Measurements from ENCODE around the gene IGFBP6.

Gene IGFBP6

DNA sequence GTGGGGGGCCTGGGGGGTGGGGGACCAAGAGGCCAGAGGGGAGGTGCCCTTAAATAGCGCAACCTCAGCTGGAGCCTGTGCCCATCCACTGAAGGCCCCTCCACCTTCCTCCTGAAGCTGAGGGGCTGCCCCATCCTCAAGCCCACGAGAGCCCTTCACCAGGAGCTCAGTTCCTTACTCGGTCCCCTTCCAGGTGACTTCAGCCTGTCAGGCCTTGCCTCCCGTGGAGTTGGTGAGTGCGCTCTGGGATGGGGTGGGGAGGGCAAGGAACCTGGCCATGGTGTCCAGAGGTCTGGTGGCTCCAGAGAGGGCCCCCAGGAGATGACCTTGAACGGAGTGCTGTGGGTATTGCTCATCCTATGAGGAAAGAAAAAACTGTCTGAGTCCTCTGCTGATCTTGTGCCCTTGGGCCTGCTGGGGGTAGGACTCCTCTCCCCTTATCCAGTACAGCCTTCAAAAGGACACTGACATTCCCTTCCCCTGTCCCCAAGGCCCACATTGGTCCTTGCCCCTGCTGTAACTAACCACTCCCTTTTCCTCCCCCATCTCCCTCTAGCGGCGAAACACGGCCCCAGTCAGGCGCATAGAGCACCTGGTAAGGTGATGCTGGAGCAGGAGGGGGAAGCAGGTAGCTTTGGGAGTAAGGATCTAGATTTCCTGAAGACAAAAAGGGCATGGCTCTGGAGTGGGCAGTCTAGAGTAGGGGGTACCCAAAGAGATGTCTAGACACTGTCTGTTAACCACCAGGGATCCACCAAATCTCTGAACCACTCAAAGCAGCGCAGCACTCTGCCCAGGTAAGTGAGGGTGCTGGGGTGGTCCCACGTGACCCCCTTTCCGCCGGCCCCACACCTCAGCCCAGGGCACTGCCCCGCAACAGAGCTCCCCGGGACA lies 44.0 kb upstream of the IGFBP6 start:
- TF ChIP-seq, protein P1, sequence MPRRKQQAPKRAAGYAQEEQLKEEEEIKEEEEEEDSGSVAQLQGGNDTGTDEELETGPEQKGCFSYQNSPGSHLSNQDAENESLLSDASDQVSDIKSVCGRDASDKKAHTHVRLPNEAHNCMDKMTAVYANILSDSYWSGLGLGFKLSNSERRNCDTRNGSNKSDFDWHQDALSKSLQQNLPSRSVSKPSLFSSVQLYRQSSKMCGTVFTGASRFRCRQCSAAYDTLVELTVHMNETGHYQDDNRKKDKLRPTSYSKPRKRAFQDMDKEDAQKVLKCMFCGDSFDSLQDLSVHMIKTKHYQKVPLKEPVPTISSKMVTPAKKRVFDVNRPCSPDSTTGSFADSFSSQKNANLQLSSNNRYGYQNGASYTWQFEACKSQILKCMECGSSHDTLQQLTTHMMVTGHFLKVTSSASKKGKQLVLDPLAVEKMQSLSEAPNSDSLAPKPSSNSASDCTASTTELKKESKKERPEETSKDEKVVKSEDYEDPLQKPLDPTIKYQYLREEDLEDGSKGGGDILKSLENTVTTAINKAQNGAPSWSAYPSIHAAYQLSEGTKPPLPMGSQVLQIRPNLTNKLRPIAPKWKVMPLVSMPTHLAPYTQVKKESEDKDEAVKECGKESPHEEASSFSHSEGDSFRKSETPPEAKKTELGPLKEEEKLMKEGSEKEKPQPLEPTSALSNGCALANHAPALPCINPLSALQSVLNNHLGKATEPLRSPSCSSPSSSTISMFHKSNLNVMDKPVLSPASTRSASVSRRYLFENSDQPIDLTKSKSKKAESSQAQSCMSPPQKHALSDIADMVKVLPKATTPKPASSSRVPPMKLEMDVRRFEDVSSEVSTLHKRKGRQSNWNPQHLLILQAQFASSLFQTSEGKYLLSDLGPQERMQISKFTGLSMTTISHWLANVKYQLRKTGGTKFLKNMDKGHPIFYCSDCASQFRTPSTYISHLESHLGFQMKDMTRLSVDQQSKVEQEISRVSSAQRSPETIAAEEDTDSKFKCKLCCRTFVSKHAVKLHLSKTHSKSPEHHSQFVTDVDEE (CRISPR knock-in tag; IDR thresholded peaks at IDR 0.05) = no peak
- no peak for TF ChIP-seq TOX (CRISPR knock-in tag; IDR thresholded peaks at IDR 0.05; ENCODE audit: borderline replicate concordance)
- TF ChIP-seq ZFP3 (CRISPR knock-in tag; IDR thresholded peaks at IDR 0.05) = no peak
- no peak for TF ChIP-seq OSR1 (CRISPR knock-in tag; IDR thresholded peaks at IDR 0.05)
- TF ChIP-seq, protein P2, sequence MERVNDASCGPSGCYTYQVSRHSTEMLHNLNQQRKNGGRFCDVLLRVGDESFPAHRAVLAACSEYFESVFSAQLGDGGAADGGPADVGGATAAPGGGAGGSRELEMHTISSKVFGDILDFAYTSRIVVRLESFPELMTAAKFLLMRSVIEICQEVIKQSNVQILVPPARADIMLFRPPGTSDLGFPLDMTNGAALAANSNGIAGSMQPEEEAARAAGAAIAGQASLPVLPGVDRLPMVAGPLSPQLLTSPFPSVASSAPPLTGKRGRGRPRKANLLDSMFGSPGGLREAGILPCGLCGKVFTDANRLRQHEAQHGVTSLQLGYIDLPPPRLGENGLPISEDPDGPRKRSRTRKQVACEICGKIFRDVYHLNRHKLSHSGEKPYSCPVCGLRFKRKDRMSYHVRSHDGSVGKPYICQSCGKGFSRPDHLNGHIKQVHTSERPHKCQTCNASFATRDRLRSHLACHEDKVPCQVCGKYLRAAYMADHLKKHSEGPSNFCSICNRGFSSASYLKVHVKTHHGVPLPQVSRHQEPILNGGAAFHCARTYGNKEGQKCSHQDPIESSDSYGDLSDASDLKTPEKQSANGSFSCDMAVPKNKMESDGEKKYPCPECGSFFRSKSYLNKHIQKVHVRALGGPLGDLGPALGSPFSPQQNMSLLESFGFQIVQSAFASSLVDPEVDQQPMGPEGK (CRISPR knock-in tag; IDR thresholded peaks at IDR 0.05; ENCODE audit: borderline replicate concordance) = no peak
- TF ChIP-seq BACH2 (CRISPR knock-in tag; IDR thresholded peaks at IDR 0.05; ENCODE audit: borderline replicate concordance) = no peak
- no peak for TF ChIP-seq ARNTL (CRISPR knock-in tag; IDR thresholded peaks at IDR 0.05; ENCODE audit: borderline replicate concordance, low read depth)
- no peak for TF ChIP-seq PPARA (CRISPR knock-in tag; IDR thresholded peaks at IDR 0.05; ENCODE audit: borderline replicate concordance)
- no peak for TF ChIP-seq ZNF565 (CRISPR knock-in tag; conservative IDR thresholded peaks at IDR 0.05; ENCODE audit: low read depth)
- no peak for TF ChIP-seq RARB (CRISPR knock-in tag; IDR thresholded peaks at IDR 0.05)
- TF ChIP-seq ZNF70 (CRISPR knock-in tag; IDR thresholded peaks at IDR 0.05) = no peak
- no peak for TF ChIP-seq CSDC2 (CRISPR knock-in tag; IDR thresholded peaks at IDR 0.05)
- TF ChIP-seq, protein P3, sequence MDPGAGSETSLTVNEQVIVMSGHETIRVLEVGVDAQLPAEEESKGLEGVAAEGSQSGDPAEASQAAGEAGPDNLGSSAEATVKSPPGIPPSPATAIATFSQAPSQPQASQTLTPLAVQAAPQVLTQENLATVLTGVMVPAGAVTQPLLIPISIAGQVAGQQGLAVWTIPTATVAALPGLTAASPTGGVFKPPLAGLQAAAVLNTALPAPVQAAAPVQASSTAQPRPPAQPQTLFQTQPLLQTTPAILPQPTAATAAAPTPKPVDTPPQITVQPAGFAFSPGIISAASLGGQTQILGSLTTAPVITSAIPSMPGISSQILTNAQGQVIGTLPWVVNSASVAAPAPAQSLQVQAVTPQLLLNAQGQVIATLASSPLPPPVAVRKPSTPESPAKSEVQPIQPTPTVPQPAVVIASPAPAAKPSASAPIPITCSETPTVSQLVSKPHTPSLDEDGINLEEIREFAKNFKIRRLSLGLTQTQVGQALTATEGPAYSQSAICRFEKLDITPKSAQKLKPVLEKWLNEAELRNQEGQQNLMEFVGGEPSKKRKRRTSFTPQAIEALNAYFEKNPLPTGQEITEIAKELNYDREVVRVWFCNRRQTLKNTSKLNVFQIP (CRISPR knock-in tag; IDR thresholded peaks at IDR 0.05; ENCODE audit: borderline replicate concordance, low read depth) = no peak
- ATAC-seq = peak; percentile 10

DNA sequence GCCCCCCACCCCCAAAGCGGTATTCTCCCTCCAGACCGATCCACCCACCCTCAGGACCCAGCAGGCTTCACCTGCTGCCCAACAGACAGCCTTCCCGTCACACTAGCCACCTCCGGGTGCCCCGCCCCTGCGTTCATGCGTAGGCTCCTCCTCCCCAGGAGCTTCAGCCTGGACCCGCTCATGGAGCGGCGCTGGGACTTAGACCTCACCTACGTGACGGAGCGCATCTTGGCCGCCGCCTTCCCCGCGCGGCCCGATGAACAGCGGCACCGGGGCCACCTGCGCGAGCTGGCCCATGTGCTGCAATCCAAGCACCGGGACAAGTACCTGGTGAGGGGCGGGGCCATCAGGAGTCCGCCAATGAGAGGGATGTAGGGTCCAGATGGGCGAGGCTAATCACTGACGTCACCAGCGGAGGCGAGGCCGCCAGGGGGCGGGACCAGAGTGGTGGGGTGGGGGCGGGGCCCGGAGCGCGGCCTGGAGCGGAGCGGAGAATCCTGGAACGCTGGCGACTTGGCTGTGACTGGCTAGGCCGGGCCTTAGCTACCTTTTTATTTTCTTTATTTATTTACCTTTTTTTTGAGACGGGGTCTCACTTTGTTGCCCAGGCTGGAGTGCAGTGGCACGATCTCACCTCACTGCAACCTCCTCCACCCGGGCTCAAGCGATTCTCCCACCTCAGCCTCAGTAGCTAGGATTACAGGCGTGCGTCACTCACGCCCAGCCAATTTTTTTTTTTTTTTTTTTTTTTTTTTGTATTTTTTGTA lies 43.2 kb upstream of the IGFBP6 start:
- peak; percentile 67 for ATAC-seq
- no peak for TF ChIP-seq ZFP30 (CRISPR knock-in tag; IDR thresholded peaks at IDR 0.05)
- no peak for TF ChIP-seq ISL1 (CRISPR knock-in tag; IDR thresholded peaks at IDR 0.05)
- TF ChIP-seq, protein P2 (CRISPR knock-in tag; IDR thresholded peaks at IDR 0.05; ENCODE audit: borderline replicate concordance) = no peak
- TF ChIP-seq, protein P1 (CRISPR knock-in tag; IDR thresholded peaks at IDR 0.05) = no peak
- no peak for TF ChIP-seq TOX (CRISPR knock-in tag; IDR thresholded peaks at IDR 0.05; ENCODE audit: borderline replicate concordance)
- TF ChIP-seq, protein P4, sequence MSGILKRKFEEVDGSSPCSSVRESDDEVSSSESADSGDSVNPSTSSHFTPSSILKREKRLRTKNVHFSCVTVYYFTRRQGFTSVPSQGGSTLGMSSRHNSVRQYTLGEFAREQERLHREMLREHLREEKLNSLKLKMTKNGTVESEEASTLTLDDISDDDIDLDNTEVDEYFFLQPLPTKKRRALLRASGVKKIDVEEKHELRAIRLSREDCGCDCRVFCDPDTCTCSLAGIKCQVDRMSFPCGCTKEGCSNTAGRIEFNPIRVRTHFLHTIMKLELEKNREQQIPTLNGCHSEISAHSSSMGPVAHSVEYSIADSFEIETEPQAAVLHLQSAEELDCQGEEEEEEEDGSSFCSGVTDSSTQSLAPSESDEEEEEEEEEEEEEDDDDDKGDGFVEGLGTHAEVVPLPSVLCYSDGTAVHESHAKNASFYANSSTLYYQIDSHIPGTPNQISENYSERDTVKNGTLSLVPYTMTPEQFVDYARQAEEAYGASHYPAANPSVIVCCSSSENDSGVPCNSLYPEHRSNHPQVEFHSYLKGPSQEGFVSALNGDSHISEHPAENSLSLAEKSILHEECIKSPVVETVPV (CRISPR knock-in tag; IDR thresholded peaks at IDR 0.05) = no peak
- TF ChIP-seq ESRRG (CRISPR knock-in tag; IDR thresholded peaks at IDR 0.05) = no peak
